ENCODE measurements around the gene SETD2. TPM values are rescaled to one million over a fixed set of nuclear protein-coding genes. Genes with fewer than 3 reads are reported as not detected.

Gene SETD2
- polyA plus RNA-seq, 1 experiment, result 30.8 TPM

- H3K9me3 ChIP-seq (ENCODE audit: control insufficient read depth, insufficient read depth, low read length), result no peaks in the 10 kb centered on the region
- ChIA-PET CTCF (interaction anchor here (0.6 kb wide), 1 partner anchor 141 kb away, joined by 3 read pairs; no protein-coding TSS in a partner anchor), POLR2A (no interaction called here)
- TF ChIP-seq, protein P1, sequence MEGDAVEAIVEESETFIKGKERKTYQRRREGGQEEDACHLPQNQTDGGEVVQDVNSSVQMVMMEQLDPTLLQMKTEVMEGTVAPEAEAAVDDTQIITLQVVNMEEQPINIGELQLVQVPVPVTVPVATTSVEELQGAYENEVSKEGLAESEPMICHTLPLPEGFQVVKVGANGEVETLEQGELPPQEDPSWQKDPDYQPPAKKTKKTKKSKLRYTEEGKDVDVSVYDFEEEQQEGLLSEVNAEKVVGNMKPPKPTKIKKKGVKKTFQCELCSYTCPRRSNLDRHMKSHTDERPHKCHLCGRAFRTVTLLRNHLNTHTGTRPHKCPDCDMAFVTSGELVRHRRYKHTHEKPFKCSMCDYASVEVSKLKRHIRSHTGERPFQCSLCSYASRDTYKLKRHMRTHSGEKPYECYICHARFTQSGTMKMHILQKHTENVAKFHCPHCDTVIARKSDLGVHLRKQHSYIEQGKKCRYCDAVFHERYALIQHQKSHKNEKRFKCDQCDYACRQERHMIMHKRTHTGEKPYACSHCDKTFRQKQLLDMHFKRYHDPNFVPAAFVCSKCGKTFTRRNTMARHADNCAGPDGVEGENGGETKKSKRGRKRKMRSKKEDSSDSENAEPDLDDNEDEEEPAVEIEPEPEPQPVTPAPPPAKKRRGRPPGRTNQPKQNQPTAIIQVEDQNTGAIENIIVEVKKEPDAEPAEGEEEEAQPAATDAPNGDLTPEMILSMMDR (IDR thresholded peaks at IDR 0.05; ENCODE audit: low read depth, low read length), result no peak
- no peaks in the 10 kb centered on the region for H3K27me3 ChIP-seq (ENCODE audit: control insufficient read depth, insufficient read depth, low read length)
- no peak for DNase-seq (ENCODE audit: low read depth, low spot score)
- H3K27ac ChIP-seq (ENCODE audit: low read depth, low read length), result no peak overlapping the region
- no peak overlapping the region for H3K4me3 ChIP-seq (ENCODE audit: low read depth, low read length)
Measured at GRCh38 chr3:47202542-47202941, 38.6 kb upstream of the SETD2 start.

GRCh38 chr3:47197287-47197686 lies 33.4 kb upstream of the SETD2 start:
- H3K9me3 ChIP-seq (ENCODE audit: control insufficient read depth, insufficient read depth, low read length), result no peaks in the 10 kb centered on the region
- H3K27ac ChIP-seq (ENCODE audit: low read depth, low read length), result no peak overlapping the region
- H3K27me3 ChIP-seq (ENCODE audit: control insufficient read depth, insufficient read depth, low read length), result no peaks in the 10 kb centered on the region
- H3K4me3 ChIP-seq (ENCODE audit: low read depth, low read length), result no peak overlapping the region
- CTCF ChIA-PET, result no interaction called here
- POLR2A ChIA-PET, result no interaction called here
- no peak for DNase-seq (ENCODE audit: low read depth, low spot score)
- TF ChIP-seq, protein P1 (IDR thresholded peaks at IDR 0.05; ENCODE audit: low read depth, low read length), result no peak

- no peak for DNase-seq (ENCODE audit: low read depth, low spot score)
- ChIA-PET CTCF (interaction anchor here (0.7 kb wide), 1 partner anchor 51 kb away, joined by 12 read pairs; no protein-coding TSS in a partner anchor), POLR2A (interaction anchor here (1.2 kb wide), 1 partner anchor 170 kb away, joined by 3 read pairs; no protein-coding TSS in a partner anchor)
- H3K27me3 ChIP-seq (ENCODE audit: control insufficient read depth, insufficient read depth, low read length), result no peaks in the 10 kb centered on the region
- no peaks in the 10 kb centered on the region for H3K9me3 ChIP-seq (ENCODE audit: control insufficient read depth, insufficient read depth, low read length)
- H3K27ac ChIP-seq (ENCODE audit: low read depth, low read length), result no peak overlapping the region
- no peak overlapping the region for H3K4me3 ChIP-seq (ENCODE audit: low read depth, low read length)
- TF ChIP-seq, protein P1 (IDR thresholded peaks at IDR 0.05; ENCODE audit: low read depth, low read length), result no peak
Measured at GRCh38 chr3:47194994-47195393, 31.1 kb upstream of the SETD2 start.

DNA sequence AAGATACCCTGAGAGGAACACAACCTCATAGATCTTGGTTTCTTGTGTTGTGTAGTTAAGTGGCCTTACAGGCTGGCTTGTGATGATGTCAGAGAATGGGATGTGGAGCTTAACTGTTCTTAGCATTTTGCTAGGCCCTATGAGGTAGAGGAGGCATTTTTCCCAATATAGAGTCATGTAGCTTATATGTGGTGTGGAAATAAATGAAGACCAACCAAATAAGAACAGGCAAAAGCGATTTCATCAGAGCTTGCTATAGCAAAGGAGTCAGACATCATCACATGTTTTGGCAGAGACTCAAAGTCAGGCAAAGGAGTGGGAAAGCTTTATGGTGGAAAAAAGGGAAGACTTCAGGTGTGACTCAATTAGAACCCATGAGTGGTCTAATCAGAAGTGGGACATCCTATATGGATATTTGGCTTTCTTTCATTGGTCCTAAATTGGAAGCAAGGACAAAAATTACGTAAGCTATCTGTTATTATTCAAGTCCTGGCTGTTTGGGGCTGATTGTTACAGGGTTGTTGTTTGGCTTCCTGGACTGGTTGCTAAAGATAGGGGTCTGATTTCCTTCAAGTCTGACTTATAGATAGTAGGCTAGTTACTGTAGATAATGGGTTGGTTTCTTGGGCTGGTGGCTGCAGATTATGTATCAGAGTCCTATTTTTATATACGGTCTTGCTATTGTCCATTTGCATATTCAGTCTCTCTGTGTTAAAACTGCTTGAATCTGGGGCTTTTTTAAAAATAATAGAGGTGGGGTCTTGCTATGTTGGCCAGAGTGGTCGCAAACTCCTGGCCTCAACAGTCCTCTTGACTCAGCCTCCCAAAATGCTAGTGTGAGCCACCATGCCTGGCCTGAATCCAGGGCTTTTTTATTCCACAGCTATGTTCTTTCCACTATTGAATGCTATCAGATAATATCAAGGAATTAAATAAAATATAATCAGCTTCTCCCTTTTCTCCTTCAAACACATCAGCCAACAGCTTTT lies 30.3 kb upstream of the SETD2 start:
- CTCF ChIA-PET, result interaction anchor here (0.7 kb wide), 1 partner anchor 50 kb away, joined by 12 read pairs; no protein-coding TSS in a partner anchor
- POLR2A ChIA-PET, result interaction anchor here (0.7 to 1.2 kb wide), 2 partner anchors 34 to 169 kb away, joined by 3 to 6 read pairs; no protein-coding TSS in a partner anchor

More for the DNA sequence above, 30.3 kb upstream of the SETD2 start:
- Histone ChIP-seq H3K4me3 (ENCODE audit: low read depth, low read length) (no peak overlapping the region), H3K9me3 (ENCODE audit: control insufficient read depth, insufficient read depth, low read length) (no peaks in the 10 kb centered on the region), H3K27me3 (ENCODE audit: control insufficient read depth, insufficient read depth, low read length) (no peaks in the 10 kb centered on the region), H3K27ac (ENCODE audit: low read depth, low read length) (no peak overlapping the region)
- DNase-seq (ENCODE audit: low read depth, low spot score), result no peak
- TF ChIP-seq, protein P1 (IDR thresholded peaks at IDR 0.05; ENCODE audit: low read depth, low read length), result no peak
